ENCODE data around the gene ASH1L.
"Not testable (repeated sequence)": the region's sequence is repeated elsewhere in the genome, so short reads cannot be mapped to it uniquely, and the experiment has no call there.

ASH1L gene

DNA sequence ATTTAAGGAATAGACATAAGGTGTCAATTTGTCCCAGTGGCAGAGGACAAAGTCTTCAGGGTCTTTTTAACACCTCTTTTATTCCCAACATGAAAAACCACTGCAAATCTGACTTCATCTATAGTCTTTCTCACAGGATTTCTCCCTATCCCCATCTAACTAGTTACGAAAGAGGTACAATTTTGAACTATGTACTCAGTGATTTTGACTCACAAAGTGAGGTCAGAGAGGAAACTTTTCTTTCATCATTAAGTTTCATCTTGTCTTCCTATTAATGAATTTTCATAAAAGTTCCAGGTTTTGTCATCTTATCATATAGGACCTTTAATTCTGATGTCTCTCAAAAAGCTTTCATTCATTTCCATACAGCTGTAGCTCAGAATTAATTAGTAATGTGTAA, 63.3 kb downstream of the ASH1L start:
- DNase-seq (ENCODE audit: low read depth in 2 of 2): no peak

DNA sequence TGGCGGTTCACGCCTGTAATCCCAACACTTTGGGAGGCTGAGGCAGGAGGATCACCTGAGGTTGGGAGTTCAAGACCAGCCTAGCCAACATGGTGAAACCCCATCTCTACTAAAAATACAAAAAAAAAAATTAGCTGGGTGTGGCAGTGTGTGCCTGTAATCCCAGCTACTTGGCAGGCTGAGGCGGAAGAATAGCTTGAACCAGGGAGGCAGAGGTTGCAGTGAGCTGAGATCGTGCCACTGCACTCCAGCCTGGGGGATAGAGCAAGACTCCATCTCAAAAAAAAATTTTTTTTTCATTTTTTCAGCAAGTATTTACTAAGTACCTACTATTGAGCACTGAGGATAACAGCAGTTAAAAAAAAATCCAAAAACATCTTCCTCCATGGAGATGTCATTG, 69.0 kb downstream of the ASH1L start:
- DNase-seq (ENCODE audit: low read depth in 2 of 2): not testable (repeated sequence)

DNA sequence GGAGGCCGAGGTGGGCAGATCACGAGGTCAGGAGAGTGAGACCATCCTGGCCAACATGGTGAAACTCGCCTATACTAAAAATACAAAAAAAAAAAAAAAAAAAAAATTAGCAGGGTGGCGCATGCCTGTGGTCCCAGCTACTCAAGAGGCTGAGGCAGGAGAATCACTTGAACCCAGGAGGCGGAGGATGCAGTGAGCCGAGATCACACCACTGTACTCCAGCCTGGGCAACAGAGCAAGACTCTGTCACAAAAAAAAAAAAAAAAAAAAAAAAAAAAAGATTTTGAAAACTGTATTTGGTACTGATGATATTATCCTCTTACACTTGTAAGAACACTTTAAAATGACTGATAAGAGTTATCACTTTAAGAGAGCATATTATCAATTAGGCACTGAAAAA, 74.2 kb downstream of the ASH1L start:
- not testable (repeated sequence) for DNase-seq (ENCODE audit: low read depth in 2 of 2)

DNA sequence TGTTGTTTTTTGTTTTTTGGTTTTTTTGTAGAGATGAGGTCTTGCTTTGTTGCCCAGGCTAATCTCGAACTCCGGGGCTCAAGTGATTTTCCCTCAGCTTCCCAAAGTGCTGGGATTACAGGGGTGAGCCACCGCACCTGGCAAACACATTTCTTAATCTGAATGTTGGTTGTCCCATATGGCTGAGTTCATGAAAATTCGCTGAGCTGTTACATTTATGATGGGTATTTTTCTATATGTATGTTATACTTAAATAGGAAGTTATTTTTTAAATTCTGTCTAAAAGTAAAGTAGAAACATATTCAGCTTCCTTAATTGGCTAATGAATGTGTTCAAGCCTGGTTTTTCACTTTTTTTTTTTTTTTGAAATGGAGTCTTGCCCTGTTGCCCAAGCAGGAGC, 75.1 kb downstream of the ASH1L start:
- DNase-seq (ENCODE audit: low read depth in 2 of 2): no peak

DNA sequence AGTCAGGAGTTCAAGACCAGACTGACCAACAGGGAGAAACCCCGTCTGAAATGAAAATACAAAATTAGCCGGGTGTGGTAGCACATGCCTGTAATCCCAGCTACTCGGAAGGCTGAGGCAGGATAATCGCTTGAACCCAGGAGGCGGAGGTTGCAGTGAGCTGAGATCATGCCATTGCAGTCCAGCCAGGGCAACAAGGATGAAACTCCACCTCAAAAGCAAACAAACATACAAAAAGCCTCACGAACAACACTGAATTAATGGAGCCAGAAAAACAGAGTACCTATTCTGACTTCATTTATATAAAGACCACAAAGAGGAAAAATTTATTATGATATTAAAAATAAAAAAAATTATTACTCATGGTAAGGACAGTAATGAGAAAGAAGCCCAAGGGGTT, 75.7 kb downstream of the ASH1L start:
- not testable (repeated sequence) for DNase-seq (ENCODE audit: low read depth in 2 of 2)

DNA sequence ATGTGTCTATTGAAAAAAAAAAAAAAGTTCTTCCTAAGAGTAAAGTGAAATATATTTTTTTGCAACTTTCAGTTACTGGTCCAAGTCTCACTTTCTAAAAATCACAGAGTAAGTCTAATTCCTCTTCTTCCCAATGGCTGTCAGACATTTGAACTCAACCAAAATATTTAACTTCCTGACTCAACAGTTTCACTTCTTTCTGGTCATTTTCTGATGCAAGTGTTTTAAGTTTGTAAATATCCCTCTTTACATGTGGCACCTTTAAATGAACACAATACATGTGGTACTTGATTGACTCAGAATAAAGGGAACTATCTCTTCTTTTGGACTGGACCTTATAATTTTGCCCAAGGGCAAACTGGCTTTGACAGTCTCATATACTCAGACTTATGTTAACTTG, 76.7 kb downstream of the ASH1L start:
- no peak for DNase-seq (ENCODE audit: low read depth in 2 of 2)

DNA sequence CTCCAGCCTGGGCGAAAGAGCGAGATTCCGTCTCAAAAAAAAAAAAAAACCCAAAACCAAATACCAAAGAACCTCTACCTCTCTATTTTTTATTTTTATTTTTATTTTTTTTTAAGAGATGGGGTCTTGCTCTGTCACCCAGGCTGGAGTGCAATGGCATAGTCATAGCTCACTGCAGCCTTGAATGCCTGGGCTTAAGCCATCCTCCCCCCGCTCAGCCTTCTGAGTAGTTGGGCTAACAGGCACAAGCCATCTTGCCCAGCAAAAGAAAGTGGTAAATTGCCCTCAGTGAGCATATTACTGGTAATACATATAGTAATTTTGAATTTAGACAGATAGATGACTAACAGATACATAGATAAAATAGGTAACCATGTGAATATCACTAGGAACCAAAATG, 77.4 kb downstream of the ASH1L start:
- no peak for DNase-seq (ENCODE audit: low read depth in 2 of 2)

DNA sequence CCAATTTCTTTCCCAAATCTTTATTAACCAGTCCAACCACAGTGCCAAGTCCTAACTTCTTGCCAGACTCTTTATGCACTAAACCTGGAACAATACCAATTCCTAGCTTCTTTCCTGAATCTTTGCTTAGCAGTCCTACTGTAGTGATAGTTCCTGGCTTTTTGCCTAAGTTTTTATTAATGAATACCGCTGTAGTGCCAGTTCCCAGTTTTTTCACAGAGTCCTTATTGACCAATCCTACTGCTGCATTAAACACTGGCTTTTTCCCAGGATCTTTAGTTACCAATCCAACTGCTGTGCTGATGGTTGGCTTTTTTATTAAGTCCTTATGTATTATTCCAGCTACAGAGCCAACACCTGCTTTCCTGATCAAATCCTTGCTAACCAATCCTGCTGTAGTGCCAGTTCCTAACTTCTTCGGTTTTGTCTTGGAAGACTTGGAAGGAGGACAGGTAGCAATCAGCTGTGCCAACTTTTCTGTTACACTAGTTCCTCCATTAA, 80.8 kb downstream of the ASH1L start:
- no peak for DNase-seq (ENCODE audit: low read depth in 2 of 2)

DNA sequence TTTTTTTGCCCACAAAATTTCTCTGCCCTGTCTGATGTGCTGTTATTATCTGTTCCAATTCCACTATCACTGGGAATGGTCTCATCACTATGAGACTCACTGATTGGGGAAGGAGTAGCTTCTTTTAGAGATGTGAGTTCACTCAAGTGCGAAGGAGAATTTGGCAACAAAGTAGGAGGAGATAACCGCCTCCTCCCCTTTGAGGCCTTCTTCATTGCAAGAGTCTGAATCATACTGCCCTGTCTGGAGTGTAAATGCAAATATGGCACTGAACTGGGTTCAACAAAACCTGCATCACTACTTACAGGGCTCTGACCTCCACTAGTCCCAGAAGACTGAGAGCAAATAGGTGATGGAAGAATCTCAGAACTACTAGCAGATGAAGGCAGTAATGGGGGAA, 83.4 kb downstream of the ASH1L start:
- no peak for DNase-seq (ENCODE audit: low read depth in 2 of 2)

DNA sequence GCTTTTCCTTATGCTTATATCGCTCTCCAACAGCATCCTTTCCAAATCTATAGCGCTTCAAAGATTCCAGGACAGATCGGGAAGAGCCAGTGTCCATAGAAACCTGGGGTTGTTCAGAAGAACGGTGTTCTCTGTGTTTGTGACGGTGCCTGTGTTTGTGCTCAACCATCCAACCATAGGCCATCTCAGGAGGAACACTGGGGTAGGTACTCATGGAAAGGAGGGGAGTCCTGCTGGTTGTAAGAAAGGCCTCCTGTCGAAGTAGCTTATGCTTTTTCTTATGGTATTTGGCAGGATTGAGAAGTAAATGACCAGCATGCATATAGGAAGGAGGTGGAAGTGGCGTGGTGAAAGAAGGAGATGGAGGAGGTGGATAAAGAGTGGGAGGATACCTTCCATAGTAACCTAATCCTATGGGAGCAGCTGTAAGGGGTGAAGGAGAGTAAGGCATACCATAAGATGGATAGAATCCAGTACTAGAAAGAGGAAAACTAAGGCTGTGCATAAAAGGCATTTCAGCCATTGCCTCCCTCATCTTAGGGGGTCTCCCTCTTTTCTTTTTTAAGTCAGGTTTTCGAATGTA, 84.2 kb downstream of the ASH1L start:
- no peak for DNase-seq (ENCODE audit: low read depth in 2 of 2)

DNA sequence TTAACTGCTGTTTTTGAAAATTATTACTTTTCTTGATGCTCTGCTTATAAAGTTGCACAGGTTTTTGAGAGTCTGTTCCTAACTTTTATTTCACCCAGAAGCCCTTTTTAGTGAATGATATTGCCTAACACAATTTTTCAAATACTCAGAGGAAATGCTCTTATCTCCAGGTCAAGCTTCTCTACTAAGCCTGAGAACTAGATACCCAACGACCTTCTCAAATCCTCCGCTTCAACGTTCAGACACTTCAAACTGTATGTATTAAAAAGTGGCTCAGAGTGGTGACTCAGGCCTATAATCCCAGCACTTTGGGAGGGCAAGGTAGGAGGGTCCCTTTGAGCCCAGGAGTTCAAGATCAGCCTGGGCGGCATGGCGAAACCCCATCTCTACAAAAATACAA, 88.5 kb downstream of the ASH1L start:
- DNase-seq (ENCODE audit: low read depth in 2 of 2): no peak

DNA sequence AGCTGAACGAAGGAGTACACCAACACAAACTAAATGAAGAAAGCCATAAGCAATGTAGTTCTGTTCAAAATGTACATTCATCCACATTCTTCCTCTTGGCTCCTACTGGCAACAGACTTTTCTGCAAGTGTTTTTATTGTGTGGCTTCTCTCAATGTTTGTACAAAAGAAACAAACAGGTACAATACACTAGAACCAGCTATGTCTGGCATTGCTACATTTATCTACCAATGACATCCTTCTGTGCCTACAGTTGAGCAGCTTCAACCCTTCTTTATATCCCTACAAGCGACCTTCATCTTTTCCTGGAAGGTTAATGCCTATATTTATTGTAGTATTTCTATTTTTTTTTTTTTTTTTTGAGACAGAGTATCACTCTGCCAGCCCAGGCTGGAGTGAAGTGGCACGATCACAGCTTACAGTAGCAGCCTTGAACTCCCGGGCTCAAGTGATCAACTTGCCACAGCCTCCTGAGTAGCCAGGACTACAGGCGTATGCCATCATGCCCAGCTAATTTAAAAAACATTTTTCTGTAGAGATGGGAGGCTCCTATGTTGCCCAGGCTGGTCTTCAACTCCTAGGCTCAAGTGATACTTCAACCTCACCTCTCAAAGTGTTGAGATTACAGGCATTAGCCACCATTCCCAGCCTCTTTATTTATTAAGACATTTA, 89.3 kb downstream of the ASH1L start:
- DNase-seq (ENCODE audit: low read depth in 2 of 2): no peak

DNA sequence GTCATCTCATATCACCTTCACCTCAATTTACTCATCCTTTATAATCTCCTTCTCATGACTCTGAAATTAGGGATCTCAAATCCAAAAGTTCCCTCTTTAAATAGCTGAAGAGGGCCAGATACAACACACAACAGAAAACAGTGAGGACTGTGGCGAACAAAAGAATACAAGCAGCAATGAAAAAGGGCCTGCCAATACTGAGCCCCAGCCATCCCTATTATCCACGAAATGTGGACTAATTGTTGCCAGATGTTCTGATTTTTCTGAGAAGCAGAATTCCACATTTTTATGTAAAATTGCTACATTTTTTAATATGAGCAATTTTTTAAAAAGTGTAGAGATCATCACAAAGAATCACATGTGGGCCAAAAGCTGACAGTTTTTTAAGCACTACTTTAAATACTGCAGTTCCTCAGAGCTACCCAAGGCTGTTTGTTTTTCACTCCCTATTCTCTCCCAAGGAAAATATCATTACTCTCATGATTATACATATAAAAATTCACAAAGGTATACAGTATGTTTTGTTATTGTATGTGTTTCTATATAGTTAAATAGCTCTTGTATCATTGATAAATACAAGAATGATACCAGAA, 90.0 kb downstream of the ASH1L start:
- no peak for DNase-seq (ENCODE audit: low read depth in 2 of 2)

DNA sequence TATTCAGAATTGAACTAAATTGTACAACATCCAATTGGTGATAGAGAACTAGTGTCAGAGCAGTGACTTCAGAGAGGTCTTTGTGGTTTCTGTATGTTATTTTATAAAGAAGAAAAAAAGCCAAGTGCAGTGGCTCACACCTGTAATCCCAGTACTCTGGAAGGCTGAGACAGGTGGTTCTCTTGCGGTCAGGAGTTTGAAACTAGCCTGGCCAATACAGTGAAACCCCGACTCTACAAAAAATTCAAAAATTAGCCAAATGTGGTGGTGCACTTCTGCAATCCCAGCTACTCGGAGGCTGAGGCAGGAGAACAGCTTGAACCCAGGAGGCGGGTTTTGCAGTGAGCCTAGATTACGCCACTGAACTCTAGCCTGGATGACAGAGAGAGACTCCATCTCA, 90.7 kb downstream of the ASH1L start:
- DNase-seq (ENCODE audit: low read depth in 2 of 2): no peak

DNA sequence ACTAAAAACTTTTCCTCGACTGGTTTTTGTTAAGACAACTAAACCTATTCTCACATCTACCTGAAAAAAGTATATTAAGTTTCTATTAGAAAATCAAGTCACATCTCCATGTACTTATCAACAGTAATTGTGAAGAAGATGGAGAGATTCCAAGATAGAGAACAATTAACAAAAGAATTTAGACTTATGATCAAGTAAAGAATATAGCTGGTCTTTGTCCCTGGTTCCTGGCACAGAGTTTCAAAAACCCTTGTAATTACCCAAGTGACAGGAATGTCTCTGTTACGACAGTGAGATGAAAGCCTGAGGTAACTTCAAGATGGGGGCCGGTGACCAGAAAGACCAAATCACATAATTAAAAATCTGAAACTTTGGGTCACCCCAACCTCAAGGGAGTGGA, 91.6 kb downstream of the ASH1L start:
- DNase-seq (ENCODE audit: low read depth in 2 of 2): no peak

DNA sequence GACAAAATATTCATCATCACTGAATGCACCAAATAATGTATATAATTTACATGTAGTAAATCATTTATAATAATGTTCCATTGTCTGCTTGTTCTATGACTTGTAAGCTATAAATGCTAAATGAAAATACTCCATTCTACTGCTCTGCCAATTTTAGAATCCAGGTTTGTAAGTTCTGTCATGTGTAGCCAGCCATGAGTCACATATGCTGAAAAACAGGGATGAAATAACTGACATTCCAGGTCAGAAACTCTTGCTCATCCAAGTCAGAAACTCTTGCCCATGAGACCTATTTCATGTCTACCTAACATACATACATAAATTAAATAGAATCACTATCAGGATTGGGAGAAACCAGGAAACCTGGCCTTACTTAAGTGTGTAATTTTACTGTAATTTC, 95.6 kb downstream of the ASH1L start:
- DNase-seq (ENCODE audit: low read depth in 2 of 2): no peak

DNA sequence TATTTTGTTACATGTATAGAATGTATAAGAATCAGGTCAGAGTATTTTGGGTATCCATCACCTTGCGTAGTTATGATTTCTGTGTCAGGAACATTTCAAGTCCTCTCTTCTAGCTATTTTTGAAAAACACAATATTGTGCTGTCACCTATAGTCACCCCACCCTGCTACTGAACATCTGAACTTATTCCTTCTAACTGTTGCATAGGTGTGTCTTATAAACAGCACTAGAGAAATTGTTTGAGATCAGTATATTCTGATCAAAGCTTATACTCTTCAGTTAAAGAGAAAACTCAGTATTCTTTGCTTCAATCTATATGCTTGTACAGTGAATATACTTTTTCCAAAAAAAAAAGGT, 96.0 kb downstream of the ASH1L start:
- no peak for DNase-seq (ENCODE audit: low read depth in 2 of 2)

DNA sequence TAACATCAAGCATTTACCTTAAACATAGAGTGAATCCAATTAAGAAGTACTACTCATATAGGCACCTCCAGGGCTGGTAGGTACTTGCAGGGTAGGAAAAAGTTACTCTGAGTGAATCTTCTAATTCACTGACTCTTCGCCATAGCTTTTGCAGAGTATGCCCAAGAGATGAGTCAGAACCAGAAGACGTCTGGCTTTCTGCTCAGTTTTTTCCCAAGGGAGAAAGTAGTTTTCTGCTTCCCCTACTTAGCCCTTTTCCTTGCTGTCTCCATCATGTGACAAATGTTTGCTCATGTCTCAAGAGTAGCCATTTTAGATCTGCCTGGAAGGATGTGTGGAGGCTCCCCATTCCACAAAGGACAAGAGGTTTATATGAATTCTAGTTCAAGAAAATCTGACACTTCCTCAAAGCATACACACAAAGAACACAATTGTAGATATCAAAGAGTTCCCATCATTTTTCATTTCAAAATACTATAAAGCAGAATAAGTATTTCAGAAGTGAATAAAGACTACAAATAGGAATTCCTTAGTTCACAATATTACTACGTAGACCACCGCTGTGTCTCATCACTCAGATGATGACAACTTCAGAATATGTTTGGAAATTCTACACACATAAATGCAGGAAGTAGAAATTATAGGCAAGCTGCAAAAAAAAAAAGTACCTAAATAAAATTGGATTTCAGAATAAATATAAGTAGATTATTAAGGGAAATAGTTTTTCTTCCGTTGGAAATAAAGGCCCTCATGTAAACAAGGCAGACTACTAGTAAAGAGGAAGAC, 98.5 kb downstream of the ASH1L start:
- no peak for DNase-seq (ENCODE audit: low read depth in 2 of 2)

DNA sequence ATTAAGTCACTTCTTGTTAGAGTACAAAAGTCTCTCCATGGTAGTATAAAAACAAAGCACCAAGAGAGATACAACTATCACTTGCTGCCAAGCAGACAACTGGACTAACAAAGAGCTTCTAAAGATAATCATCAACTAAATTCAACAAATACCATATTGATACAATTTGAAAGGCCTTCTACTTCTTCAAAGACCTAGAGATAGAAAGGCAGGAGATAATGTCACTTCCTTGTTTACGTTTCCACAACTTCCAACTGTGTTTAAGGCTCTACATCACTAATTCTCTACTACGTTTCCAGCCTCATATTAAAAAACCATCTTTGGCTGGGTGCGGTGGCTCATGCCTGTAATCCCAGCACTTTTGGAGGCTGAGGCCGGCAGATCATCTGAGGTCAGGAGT, 104.5 kb downstream of the ASH1L start:
- DNase-seq (ENCODE audit: low read depth in 2 of 2): no peak

DNA sequence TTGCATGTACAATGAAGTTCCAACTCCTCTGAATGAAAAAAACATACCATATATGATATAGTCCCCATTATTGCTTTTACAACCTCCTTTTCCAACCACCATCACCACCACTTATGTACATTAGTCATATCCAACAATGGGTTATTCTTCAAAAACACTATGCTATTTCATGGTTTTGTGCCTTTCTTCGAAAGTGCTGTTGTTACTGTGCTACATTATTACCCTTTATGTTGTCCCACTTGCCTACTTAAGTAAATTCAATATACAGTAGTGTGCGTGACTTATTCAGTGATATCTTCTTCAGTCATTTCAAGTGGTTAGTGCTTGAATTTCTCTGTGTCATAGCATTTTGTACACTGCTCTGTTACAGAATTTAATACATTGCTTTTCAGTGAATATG, 105.3 kb downstream of the ASH1L start:
- DNase-seq (ENCODE audit: low read depth in 2 of 2): no peak

DNA sequence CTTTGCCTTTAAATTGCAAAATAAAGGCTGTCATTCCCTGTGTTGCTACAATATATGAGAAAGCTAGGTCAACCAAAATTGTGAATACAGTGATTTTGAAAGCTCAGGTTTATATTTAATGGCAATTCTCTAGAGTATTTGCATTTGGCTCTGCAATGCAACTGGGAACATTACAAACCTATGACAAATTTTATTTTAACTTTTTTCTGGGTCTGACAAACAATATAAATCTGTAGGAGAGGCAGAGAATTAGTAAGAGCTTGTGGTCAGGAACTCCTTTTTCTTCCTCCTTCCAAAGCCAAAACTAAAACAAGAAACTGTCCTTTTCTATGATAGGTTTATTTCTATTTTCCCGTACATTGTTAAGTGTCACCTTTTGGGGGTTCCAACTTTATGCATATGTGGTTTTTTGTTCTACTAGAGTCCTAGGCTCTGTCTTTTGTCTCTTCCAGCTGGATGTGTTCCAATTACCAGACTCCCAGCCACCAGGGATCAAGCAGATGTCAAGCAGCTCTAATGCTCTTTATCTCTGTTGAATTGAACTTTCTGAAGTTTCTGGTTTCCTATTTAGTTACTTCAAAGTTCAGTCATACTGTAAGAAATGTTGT, 106.9 kb downstream of the ASH1L start:
- DNase-seq (ENCODE audit: low read depth in 2 of 2): no peak

DNA sequence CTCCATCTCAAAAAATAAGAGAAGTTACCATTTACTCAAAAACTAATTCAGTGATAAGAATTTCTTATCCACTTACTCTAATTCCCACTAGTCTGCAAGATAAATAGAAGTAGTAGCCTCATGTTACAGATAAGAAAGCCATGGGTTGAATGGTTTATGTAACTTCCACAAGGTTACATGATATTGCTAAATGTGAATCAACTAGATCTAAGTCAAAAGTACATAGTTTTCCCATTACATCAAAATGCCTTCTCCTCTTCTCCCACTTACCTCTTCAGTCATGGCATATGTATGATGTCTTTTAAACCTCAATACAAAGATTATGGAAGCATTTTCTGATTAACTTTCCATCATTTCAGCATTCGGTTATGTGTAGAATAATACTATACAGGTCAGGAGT, 108.5 kb downstream of the ASH1L start:
- DNase-seq (ENCODE audit: low read depth in 2 of 2): no peak
